GM06990 (cell line): ENCODE results near the gene POMT2.

Source experiments
- DNase-seq: peaks from one replicate; pipeline ENCODE4 v3.0.0-alpha.2; 2011; ENCODE audit not compliant: insufficient read length; ENCODE audit errors: extremely low read depth
- H3K27me3 ChIP-seq: replicated peaks from 2 replicates; pipeline ENCODE4 v1.6.0; 2011; ENCODE audit warnings: low read length; ENCODE audit not compliant: control insufficient read depth, insufficient read depth
- H3K36me3 ChIP-seq: 2 replicates; pipeline ENCODE4 v1.5.1; 2011; ENCODE audit warnings: low read length; ENCODE audit not compliant: control insufficient read depth, insufficient read depth
- H3K4me3 ChIP-seq: replicated peaks from 2 replicates; pipeline ENCODE4 v1.5.1; 2011; ENCODE audit warnings: low read depth, mild to moderate bottlenecking, control low read depth, low read length
- CTCF ChIP-seq: IDR thresholded peaks from 2 replicates; pipeline ENCODE4 v1.5.1; 2011; ENCODE audit warnings: low read length, control low read depth, mild to moderate bottlenecking, inconsistent platforms; ENCODE audit not compliant: insufficient read depth, poor library complexity, severe bottlenecking

The POMT2 gene

GRCh38 chr14:77264466-77265186, 56.1 kb downstream of the POMT2 start:
- DNase-seq, result no peak
- H3K27me3 ChIP-seq, result no peaks in the 10 kb centered on the region; the same call in none of the 2 replicates
- H3K4me3 ChIP-seq, result no peak overlapping the region
- no peaks in the 10 kb centered on the region for H3K36me3 ChIP-seq
- no peak for TF ChIP-seq CTCF

GRCh38 chr14:77260631-77261030, 60.1 kb downstream of the POMT2 start:
- H3K4me3 ChIP-seq, result no peak overlapping the region
- no peaks in the 10 kb centered on the region for H3K36me3 ChIP-seq
- peaks cover 3% of the 10 kb centered on the region for H3K27me3 ChIP-seq
- no peak for DNase-seq
- no peak for TF ChIP-seq CTCF

GRCh38 chr14:77260199-77260598, 60.5 kb downstream of the POMT2 start:
- TF ChIP-seq CTCF, result no peak
- H3K27me3 ChIP-seq, result peaks cover 3% of the 10 kb centered on the region
- H3K4me3 ChIP-seq, result no peak overlapping the region
- no peak for DNase-seq
- H3K36me3 ChIP-seq, result no peaks in the 10 kb centered on the region

GRCh38 chr14:77259025-77259715, 61.5 kb downstream of the POMT2 start:
- DNase-seq, result no peak
- Histone ChIP-seq H3K27me3 (peaks cover 3% of the 10 kb centered on the region), H3K4me3 (no peak overlapping the region), H3K36me3 (no peaks in the 10 kb centered on the region)
- TF ChIP-seq CTCF, result no peak

- DNase-seq, result no peak
- H3K36me3 ChIP-seq, result no peaks in the 10 kb centered on the region
- H3K27me3 ChIP-seq, result peaks cover 3% of the 10 kb centered on the region
- no peak for TF ChIP-seq CTCF
- H3K4me3 ChIP-seq, result no peak overlapping the region
Observed at GRCh38 chr14:77258566-77258965, 62.1 kb downstream of the POMT2 start.
